ENCODE results near the gene PSMB8.

The PSMB8 gene

GRCh38 chr6:32799168-32799567 lies 44.7 kb downstream of the PSMB8 start:
- no peak for DNase-seq

- peak in 47 of 56 donors; percentile 3 to 85 (median 35) for DNase-seq
Measured at GRCh38 chr6:32796848-32797776, 46.7 kb downstream of the PSMB8 start.

GRCh38 chr6:32794510-32794909 lies 49.3 kb downstream of the PSMB8 start:
- DNase-seq = no peak

GRCh38 chr6:32792901-32793435 lies 50.9 kb downstream of the PSMB8 start:
- DNase-seq = no peak
